ENCODE results near the gene RPP30.

The RPP30 gene

GRCh38 chr10:90947030-90947960, 75.5 kb downstream of the RPP30 start:
- no peak overlapping the region for H3K27ac ChIP-seq
- TF ChIP-seq CTCF (conservative IDR thresholded peaks at IDR 0.05): no peak

All from VCaP (cell line).